HG02943 (cell line): ENCODE data around the gene KCNK10.

ENCODE experiments used
- ATAC-seq: cut with Tn5 transposase; IDR thresholded peaks from one replicate; pipeline ENCODE4 v1.9.1; 2021; ENCODE audit warnings: mild to moderate bottlenecking, low read depth, moderate library complexity; ENCODE audit not compliant: unreplicated experiment

The KCNK10 gene

DNA sequence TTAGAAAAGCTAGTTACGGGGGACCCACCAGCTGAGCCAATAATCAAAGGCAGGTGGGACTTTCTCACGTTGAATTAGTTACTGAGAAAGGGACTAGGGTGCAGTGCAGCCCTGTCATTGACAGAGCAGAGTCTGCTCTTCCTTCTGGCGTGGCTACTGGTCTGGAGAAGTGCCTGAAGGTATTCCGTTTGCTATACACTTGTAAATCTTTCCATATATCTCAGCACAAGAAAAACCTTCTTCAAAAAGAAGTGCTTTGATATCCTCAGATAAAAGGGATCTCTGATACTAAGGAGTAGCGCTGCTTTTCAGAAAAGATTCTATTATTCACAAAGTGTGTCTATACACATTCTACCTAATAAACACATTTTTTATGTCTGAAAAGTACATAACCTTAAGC lies 91.5 kb downstream of the KCNK10 start:
- no peak for ATAC-seq

GRCh38 chr14:88229428-88229827 lies 93.6 kb downstream of the KCNK10 start:
- no peak for ATAC-seq

- no peak for ATAC-seq
Measured at GRCh38 chr14:88228522-88229236, 94.4 kb downstream of the KCNK10 start.

DNA sequence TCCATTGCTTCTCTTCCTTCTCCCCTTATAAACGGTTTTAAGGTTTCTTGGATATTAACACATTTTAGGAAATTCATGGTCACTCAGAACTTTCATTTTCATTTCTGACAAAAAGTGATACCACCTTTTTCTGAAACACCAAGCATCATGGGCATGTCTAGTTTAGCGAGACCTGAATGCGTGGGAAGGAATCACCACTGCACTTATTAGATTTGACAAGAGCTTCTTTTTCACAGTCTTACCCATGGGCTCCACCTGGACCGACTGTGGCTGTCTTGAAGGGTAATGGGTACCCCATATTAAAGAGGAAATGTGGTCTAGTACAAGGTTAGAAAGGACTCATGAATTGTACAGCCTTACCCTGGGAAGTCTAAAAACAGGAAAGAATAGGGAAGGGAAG lies 95.4 kb downstream of the KCNK10 start:
- no peak for ATAC-seq

- no peak for ATAC-seq
Measured at GRCh38 chr14:88225721-88226120, 97.3 kb downstream of the KCNK10 start.

- ATAC-seq: no peak
Measured at GRCh38 chr14:88218119-88218915, 104.8 kb downstream of the KCNK10 start.

GRCh38 chr14:88212691-88213090 lies 110.4 kb downstream of the KCNK10 start:
- ATAC-seq: no peak

GRCh38 chr14:88210426-88210825 lies 112.6 kb downstream of the KCNK10 start:
- ATAC-seq: no peak

DNA sequence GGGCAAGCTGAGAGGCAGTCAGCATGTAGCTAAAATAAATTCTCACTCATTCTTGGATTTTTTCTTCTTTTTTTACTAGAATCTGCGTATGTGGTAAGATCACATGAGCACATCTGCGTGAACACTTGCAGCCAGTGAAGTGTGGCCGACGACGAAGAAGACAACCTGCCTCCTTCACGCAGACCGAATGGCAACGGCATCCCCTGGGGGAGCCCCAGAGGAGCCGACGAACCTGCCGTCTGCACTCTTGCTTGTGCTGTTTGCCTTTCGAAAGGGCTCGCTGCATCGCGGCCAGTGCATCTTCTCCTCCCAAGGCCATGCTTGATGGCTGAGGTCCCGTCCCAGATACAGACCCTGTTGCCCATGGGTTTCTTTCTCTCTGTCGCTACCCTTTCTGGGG lies 113.8 kb downstream of the KCNK10 start:
- ATAC-seq: no peak

- ATAC-seq: no peak
Measured at GRCh38 chr14:88208858-88209257, 114.2 kb downstream of the KCNK10 start.

DNA sequence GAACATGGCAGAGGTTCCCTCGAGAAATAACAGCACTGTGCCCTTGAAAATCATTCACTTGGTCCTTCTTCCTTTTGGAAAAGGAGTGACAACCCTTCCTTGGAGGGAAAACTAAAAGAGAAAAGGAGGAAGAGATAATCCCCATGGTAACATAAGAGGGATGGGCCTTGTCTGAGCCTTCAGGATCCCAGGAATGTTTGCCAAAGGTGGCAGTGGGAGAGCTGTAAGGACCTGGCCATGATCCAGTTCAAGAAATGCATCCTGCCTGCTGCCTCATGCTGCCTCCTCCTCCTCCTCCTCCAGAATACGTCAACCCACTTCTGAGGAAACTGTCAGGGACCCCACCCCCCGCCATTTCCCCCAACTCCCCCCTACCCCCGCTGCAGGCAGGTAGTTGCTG lies 118.8 kb downstream of the KCNK10 start:
- ATAC-seq: no peak

DNA sequence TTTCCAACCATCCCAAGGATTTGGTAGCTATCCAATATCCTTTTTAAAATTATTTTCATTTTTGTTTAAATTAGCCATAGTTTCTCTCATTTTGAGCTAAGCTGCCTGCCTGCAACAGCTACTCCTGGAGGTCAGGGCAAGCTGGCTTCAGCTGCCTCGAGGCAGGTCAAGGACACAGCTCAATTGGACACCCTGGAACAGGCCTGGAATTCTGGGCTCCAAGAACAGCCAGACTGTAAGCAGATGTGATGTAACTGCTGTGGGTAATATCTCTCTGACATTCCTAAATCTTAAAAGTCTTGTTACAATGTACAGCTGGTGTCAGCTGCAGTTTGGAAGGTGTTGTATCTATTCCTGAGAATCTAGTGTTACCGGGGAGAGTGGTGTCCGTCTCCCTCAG lies 119.8 kb downstream of the KCNK10 start:
- no peak for ATAC-seq

DNA sequence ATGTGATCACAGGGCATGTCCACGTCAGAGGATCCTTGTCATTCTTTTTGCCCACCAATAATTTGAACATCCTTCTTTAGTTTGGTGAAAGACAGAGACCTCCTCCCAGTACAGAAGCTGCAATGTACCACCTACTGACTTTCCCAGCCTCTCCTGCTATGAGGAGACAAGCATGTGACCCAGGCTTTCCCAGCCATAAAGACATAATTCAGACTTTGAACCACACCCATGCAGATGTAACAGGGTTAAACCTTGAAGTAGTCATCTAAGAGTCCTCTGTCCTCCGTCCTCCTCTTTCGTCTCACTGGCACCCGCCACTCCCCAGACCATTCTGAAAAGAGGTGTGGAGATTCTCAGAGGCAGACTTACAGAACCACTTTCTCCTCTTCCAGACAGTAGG lies 120.8 kb downstream of the KCNK10 start:
- no peak for ATAC-seq

DNA sequence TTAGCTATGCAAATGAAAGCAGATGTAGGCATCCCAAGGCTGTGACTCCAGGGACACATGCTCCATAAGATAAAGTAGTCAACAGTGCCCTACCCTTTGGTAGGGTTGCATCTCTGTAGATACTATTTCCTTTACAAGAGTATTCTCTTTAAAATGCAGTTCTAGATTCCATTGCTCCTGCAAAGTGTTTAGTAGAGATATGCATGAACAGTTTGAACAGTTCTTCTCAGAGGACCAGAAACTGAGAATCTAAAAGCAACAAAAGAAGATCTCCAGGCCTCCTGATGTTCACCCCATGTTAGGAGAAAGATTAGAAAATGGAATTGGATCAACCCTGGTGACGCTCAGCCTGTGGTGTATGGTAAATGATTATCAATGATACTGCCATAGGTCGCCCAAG lies 121.2 kb downstream of the KCNK10 start:
- ATAC-seq: no peak

- ATAC-seq: no peak
Measured at GRCh38 chr14:88199882-88200281, 123.2 kb downstream of the KCNK10 start.

DNA sequence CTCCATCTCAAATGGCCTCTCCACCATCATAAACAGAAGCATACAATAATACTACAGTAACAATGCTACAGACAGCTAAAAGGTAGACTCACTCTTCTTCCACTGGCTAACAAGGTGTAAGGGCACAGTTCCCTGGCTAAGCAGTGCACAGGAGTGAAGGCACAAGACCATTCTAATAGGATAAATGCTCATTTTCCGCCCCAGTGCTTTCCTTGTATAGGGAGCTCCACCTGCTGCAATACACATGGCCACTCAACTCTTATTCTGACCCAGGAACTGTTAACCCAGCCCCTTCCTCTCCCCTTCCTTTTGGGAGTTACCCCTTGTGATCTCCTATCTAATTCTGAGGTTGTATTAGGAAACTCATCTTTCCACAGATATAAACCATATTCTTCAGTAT lies 124.6 kb downstream of the KCNK10 start:
- no peak for ATAC-seq

- ATAC-seq: no peak
Measured at GRCh38 chr14:88196925-88197324, 126.1 kb downstream of the KCNK10 start.

GRCh38 chr14:88196116-88196890 lies 126.8 kb downstream of the KCNK10 start:
- no peak for ATAC-seq

DNA sequence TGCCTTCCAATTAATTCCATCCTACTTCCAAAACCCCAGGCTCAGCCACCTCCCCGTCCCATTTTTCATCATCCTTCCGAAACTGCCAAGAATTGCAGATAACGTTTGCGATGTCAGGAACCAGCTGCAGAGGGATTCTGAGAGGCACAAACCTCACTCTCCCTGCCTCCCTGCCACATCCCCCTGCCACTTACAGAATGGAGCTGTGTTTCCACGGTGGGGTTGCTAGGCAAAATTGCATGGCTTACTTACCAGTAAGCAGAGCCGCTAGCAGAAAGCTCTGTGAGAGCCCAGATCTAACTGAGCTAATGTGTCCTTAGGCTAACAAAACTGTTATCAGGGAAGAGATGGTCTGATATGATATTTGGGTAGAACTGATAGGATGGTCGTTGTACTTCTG lies 127.4 kb downstream of the KCNK10 start:
- no peak for ATAC-seq

GRCh38 chr14:88194531-88194930 lies 128.5 kb downstream of the KCNK10 start:
- ATAC-seq: no peak

GRCh38 chr14:88191605-88192004 lies 131.5 kb downstream of the KCNK10 start:
- no peak for ATAC-seq
